Measurements from ENCODE around the gene GKN2. TPM values are rescaled to one million over a fixed set of nuclear protein-coding genes. Genes with fewer than 3 reads are reported as not detected.

GKN2 gene
- total RNA-seq, 1 experiment from 2014 or later: not detected

GRCh38 chr2:68907920-68908253 lies 44.8 kb downstream of the GKN2 start:
- Mint-ChIP-seq H3K27ac (ENCODE audit: unreplicated experiment) (no peak overlapping the region), H3K4me1 (ENCODE audit: low read depth, unreplicated experiment) (no peaks in the 10 kb centered on the region), H3K9me3 (ENCODE audit: unreplicated experiment) (peaks cover 5% of the 10 kb centered on the region), H3K27me3 (ENCODE audit: insufficient read depth, unreplicated experiment) (peaks cover 6% of the 10 kb centered on the region), H3K36me3 (ENCODE audit: insufficient read depth, unreplicated experiment) (no peaks in the 10 kb centered on the region), H3K4me3 (ENCODE audit: unreplicated experiment) (no peak overlapping the region)
- CTCF ChIA-PET: interaction anchor here (0.8 to 2.1 kb wide), 2 partner anchors 17 to 156 kb away, joined by 3 to 8 read pairs; no protein-coding TSS in a partner anchor
- intact Hi-C loops (cut with micrococcal nuclease; ENCODE audit: unreplicated experiment): loop anchor here (5.0 kb wide), 2 partner anchors 66 to 441 kb away; partner anchors contain the start of genes APLF and FBXO48
- DNase-seq: no peak
- POLR2A ChIA-PET: no interaction called here
- no peaks in the 10 kb centered on the region for H3K36me3 ChIP-seq (ENCODE audit: control insufficient read depth, insufficient read depth, low read length)
- H3K9me3 ChIP-seq: no peaks in the 10 kb centered on the region; the same call in 1 of the 2 replicates
- no TSS peak for BruUV-seq (replicated peaks)
- TF ChIP-seq CTCF (IDR thresholded peaks at IDR 0.05; ENCODE audit: insufficient read depth in 1 of 2, low read depth in 1 of 2, low read length in 1 of 2, severe bottlenecking in 1 of 2, unreplicated experiment in 1 of 2): no peak
- no peaks in the 10 kb centered on the region for H3K4me1 ChIP-seq
- H3K27me3 ChIP-seq (replicated peaks; ENCODE audit: control insufficient read depth, insufficient read depth, low read length): no peaks in the 10 kb centered on the region
- no peak overlapping the region for H3K4me3 ChIP-seq (ENCODE audit: low read depth, low read length)

- Mint-ChIP-seq H3K4me3 (ENCODE audit: unreplicated experiment) (no peak overlapping the region), H3K27me3 (ENCODE audit: insufficient read depth, unreplicated experiment) (peaks cover 9% of the 10 kb centered on the region), H3K36me3 (ENCODE audit: insufficient read depth, unreplicated experiment) (no peaks in the 10 kb centered on the region), H3K27ac (ENCODE audit: unreplicated experiment) (no peak overlapping the region), H3K4me1 (ENCODE audit: low read depth, unreplicated experiment) (no peaks in the 10 kb centered on the region), H3K9me3 (ENCODE audit: unreplicated experiment) (peaks cover 10% of the 10 kb centered on the region)
- Histone ChIP-seq H3K4me1 (no peaks in the 10 kb centered on the region), H3K9me3 (peaks cover 2% of the 10 kb centered on the region), H3K4me3 (ENCODE audit: low read depth, low read length) (no peak overlapping the region), H3K27me3 (replicated peaks; ENCODE audit: control insufficient read depth, insufficient read depth, low read length) (no peaks in the 10 kb centered on the region), H3K36me3 (ENCODE audit: control insufficient read depth, insufficient read depth, low read length) (no peaks in the 10 kb centered on the region)
- ChIA-PET POLR2A (no interaction called here), CTCF (interaction anchor here (2.1 kb wide), 1 partner anchor 156 kb away, joined by 8 read pairs; no protein-coding TSS in a partner anchor)
- TF ChIP-seq CTCF (IDR thresholded peaks at IDR 0.05; ENCODE audit: insufficient read depth in 1 of 2, low read depth in 1 of 2, low read length in 1 of 2, severe bottlenecking in 1 of 2, unreplicated experiment in 1 of 2): no peak
- DNase-seq: no peak
- BruUV-seq (replicated peaks): no TSS peak
- intact Hi-C loops (cut with micrococcal nuclease; ENCODE audit: unreplicated experiment): loop anchor here (5.0 kb wide), 2 partner anchors 65 to 440 kb away; partner anchors contain the start of genes APLF and FBXO48
Measured at GRCh38 chr2:68907232-68907919, 45.3 kb downstream of the GKN2 start.

GRCh38 chr2:68906716-68907115 lies 46.0 kb downstream of the GKN2 start:
- no TSS peak for BruUV-seq (replicated peaks)
- Histone ChIP-seq H3K36me3 (ENCODE audit: control insufficient read depth, insufficient read depth, low read length) (no peaks in the 10 kb centered on the region), H3K4me1 (no peaks in the 10 kb centered on the region), H3K27me3 (replicated peaks; ENCODE audit: control insufficient read depth, insufficient read depth, low read length) (no peaks in the 10 kb centered on the region), H3K4me3 (ENCODE audit: low read depth, low read length) (no peak overlapping the region), H3K9me3 (peaks cover 6% of the 10 kb centered on the region)
- Mint-ChIP-seq H3K9me3 (ENCODE audit: unreplicated experiment) (peaks cover 17% of the 10 kb centered on the region), H3K27ac (ENCODE audit: unreplicated experiment) (no peak overlapping the region), H3K4me1 (ENCODE audit: low read depth, unreplicated experiment) (no peaks in the 10 kb centered on the region), H3K4me3 (ENCODE audit: unreplicated experiment) (no peak overlapping the region), H3K27me3 (ENCODE audit: insufficient read depth, unreplicated experiment) (peaks cover 9% of the 10 kb centered on the region), H3K36me3 (ENCODE audit: insufficient read depth, unreplicated experiment) (no peaks in the 10 kb centered on the region)
- POLR2A ChIA-PET: no interaction called here
- intact Hi-C loops (cut with micrococcal nuclease; ENCODE audit: unreplicated experiment): loop anchor here (5.0 kb wide), 2 partner anchors 64 to 439 kb away; partner anchors contain the start of genes APLF and FBXO48
- no peak for DNase-seq
- CTCF ChIA-PET: interaction anchor here (2.1 kb wide), 1 partner anchor 155 kb away, joined by 8 read pairs; no protein-coding TSS in a partner anchor
- no peak for TF ChIP-seq CTCF (IDR thresholded peaks at IDR 0.05; ENCODE audit: insufficient read depth in 1 of 2, low read depth in 1 of 2, low read length in 1 of 2, severe bottlenecking in 1 of 2, unreplicated experiment in 1 of 2)

All from Caco-2 (cell line).